Measurements from ENCODE around the gene IQGAP3. TPM values are rescaled to one million over a fixed set of nuclear protein-coding genes. Genes with fewer than 3 reads are reported as not detected.

Gene IQGAP3
- total RNA-seq, 1 donor from 2014 or later = 9.8 TPM

GRCh38 chr1:156547982-156548381 is 24.4 kb downstream of the IQGAP3 start:
- Mint-ChIP-seq H3K9me3 (ENCODE audit: low read depth) (no peaks in the 10 kb centered on the region), H3K4me1 (ENCODE audit: low read depth) (no peaks in the 10 kb centered on the region), H3K4me3 (ENCODE audit: unreplicated experiment) (no peak overlapping the region), H3K27ac (ENCODE audit: unreplicated experiment) (no peak overlapping the region), H3K27me3 (ENCODE audit: low read depth) (no peaks in the 10 kb centered on the region), H3K36me3 (ENCODE audit: low read depth) (peaks cover 4% of the 10 kb centered on the region)
- DNase-seq (ENCODE audit: low spot score) = no peak
- no peak for TF ChIP-seq CTCF (IDR thresholded peaks at IDR 0.05)

GRCh38 chr1:156547434-156547833 is 24.9 kb downstream of the IQGAP3 start:
- TF ChIP-seq CTCF (IDR thresholded peaks at IDR 0.05) = no peak
- H3K9me3 Mint-ChIP-seq (ENCODE audit: low read depth) = no peaks in the 10 kb centered on the region
- H3K27me3 Mint-ChIP-seq (ENCODE audit: low read depth) = no peaks in the 10 kb centered on the region
- no peak overlapping the region for H3K4me3 Mint-ChIP-seq (ENCODE audit: unreplicated experiment)
- H3K27ac Mint-ChIP-seq (ENCODE audit: unreplicated experiment) = no peak overlapping the region
- H3K4me1 Mint-ChIP-seq (ENCODE audit: low read depth) = no peaks in the 10 kb centered on the region
- H3K36me3 Mint-ChIP-seq (ENCODE audit: low read depth) = peaks cover 4% of the 10 kb centered on the region
- no peak for DNase-seq (ENCODE audit: low spot score)

GRCh38 chr1:156546267-156546666 is 26.1 kb downstream of the IQGAP3 start:
- Mint-ChIP-seq H3K9me3 (ENCODE audit: low read depth) (no peaks in the 10 kb centered on the region), H3K27me3 (ENCODE audit: low read depth) (no peaks in the 10 kb centered on the region), H3K4me3 (ENCODE audit: unreplicated experiment) (no peak overlapping the region), H3K4me1 (ENCODE audit: low read depth) (no peaks in the 10 kb centered on the region), H3K36me3 (ENCODE audit: low read depth) (peaks cover 7% of the 10 kb centered on the region), H3K27ac (ENCODE audit: unreplicated experiment) (no peak overlapping the region)
- DNase-seq (ENCODE audit: low spot score) = no peak
- TF ChIP-seq CTCF (IDR thresholded peaks at IDR 0.05) = no peak

- no peak for DNase-seq (ENCODE audit: low spot score)
- H3K36me3 Mint-ChIP-seq (ENCODE audit: low read depth) = peaks cover 7% of the 10 kb centered on the region
- H3K4me3 Mint-ChIP-seq (ENCODE audit: unreplicated experiment) = no peak overlapping the region
- no peaks in the 10 kb centered on the region for H3K27me3 Mint-ChIP-seq (ENCODE audit: low read depth)
- TF ChIP-seq CTCF (IDR thresholded peaks at IDR 0.05) = no peak
- H3K4me1 Mint-ChIP-seq (ENCODE audit: low read depth) = no peaks in the 10 kb centered on the region
- no peak overlapping the region for H3K27ac Mint-ChIP-seq (ENCODE audit: unreplicated experiment)
- no peaks in the 10 kb centered on the region for H3K9me3 Mint-ChIP-seq (ENCODE audit: low read depth)
Measured at GRCh38 chr1:156544592-156545102, 27.7 kb downstream of the IQGAP3 start.

- H3K27ac Mint-ChIP-seq (ENCODE audit: unreplicated experiment) = no peak overlapping the region
- no peaks in the 10 kb centered on the region for H3K27me3 Mint-ChIP-seq (ENCODE audit: low read depth)
- H3K4me1 Mint-ChIP-seq (ENCODE audit: low read depth) = no peaks in the 10 kb centered on the region
- no peak overlapping the region for H3K4me3 Mint-ChIP-seq (ENCODE audit: unreplicated experiment)
- no peak for TF ChIP-seq CTCF (IDR thresholded peaks at IDR 0.05)
- DNase-seq (ENCODE audit: low spot score) = no peak
- H3K9me3 Mint-ChIP-seq (ENCODE audit: low read depth) = no peaks in the 10 kb centered on the region
- peaks cover 7% of the 10 kb centered on the region for H3K36me3 Mint-ChIP-seq (ENCODE audit: low read depth)
Measured at GRCh38 chr1:156543066-156543465, 29.3 kb downstream of the IQGAP3 start.
